OCI-LY1 (cell line): ENCODE data around the gene LRRC1.
"Not testable (repeated sequence)": the region's sequence is repeated elsewhere in the genome, so short reads cannot be mapped to it uniquely, and the experiment has no call there.

Source experiments
- H2AFZ ChIP-seq: fragments of 200-600 bp; sonication (generic), shearing (Covaris generic); 2 replicates; pipeline ENCODE4 v1.6.0; 2014; ENCODE audit warnings: antibody characterized with exemption, mild to moderate bottlenecking, low read length
- H3F3A ChIP-seq: fragments of 200-600 bp; sonication (generic), shearing (Covaris generic); 2 replicates; pipeline ENCODE4 v1.6.0; 2014; ENCODE audit warnings: mild to moderate bottlenecking, antibody characterized with exemption, low read length, moderate library complexity; ENCODE audit not compliant: insufficient read depth
- H3K27ac ChIP-seq: fragments of 200-600 bp; sonication (generic); 2 replicates; pipeline ENCODE4 v1.5.1; 2014; ENCODE audit warnings: low read length, mixed run types, mild to moderate bottlenecking, low read depth; ENCODE audit not compliant: poor library complexity, severe bottlenecking
- H3K27me3 ChIP-seq: fragments of 200-600 bp; sonication (generic); 2 replicates; pipeline ENCODE4 v1.6.0; 2014; ENCODE audit warnings: antibody characterized with exemption, mild to moderate bottlenecking, low read length, moderate library complexity; ENCODE audit not compliant: insufficient read depth
- H3K36me3 ChIP-seq: fragments of 200-600 bp; sonication (generic); 2 replicates; pipeline ENCODE4 v1.6.1; 2014; ENCODE audit warnings: mild to moderate bottlenecking, antibody characterized with exemption, low read length, moderate library complexity, mixed read lengths; ENCODE audit not compliant: insufficient read depth
- H3K4me1 ChIP-seq: fragments of 200-600 bp; sonication (generic); 2 replicates; pipeline ENCODE4 v1.5.1; 2014; ENCODE audit warnings: mild to moderate bottlenecking, low read length, moderate library complexity; ENCODE audit not compliant: insufficient read depth, severe bottlenecking
- H3K4me2 ChIP-seq: fragments of 200-600 bp; sonication (generic), shearing (Covaris generic); 2 replicates; pipeline ENCODE4 v1.6.1; 2014; ENCODE audit warnings: low read length
- H3K4me3 ChIP-seq: fragments of 200-600 bp; sonication (generic); 2 replicates; pipeline ENCODE4 v1.5.1; 2014; ENCODE audit warnings: low read length, low read depth, mild to moderate bottlenecking, mixed read lengths; ENCODE audit not compliant: poor library complexity, severe bottlenecking
- H3K79me2 ChIP-seq: fragments of 200-600 bp; shearing (Covaris generic); 2 replicates; pipeline ENCODE4 v1.6.1; 2016; ENCODE audit warnings: mixed run types, low read length, mixed read lengths; ENCODE audit not compliant: insufficient read depth
- H3K9ac ChIP-seq: fragments of 200-600 bp; sonication (generic), shearing (Covaris generic); 2 replicates; pipeline ENCODE4 v1.6.1; 2014; ENCODE audit warnings: mild to moderate bottlenecking, low read length, mixed read lengths
- H3K9me2 ChIP-seq: fragments of 200-600 bp; sonication (generic), shearing (Covaris generic); 2 replicates; pipeline ENCODE4 v1.6.1; 2014; ENCODE audit warnings: low read depth, mild to moderate bottlenecking, low read length, mixed read lengths
- H3K9me3 ChIP-seq: fragments of 200-600 bp; shearing (Covaris generic); 2 replicates; pipeline ENCODE4 v1.6.1; 2014; ENCODE audit warnings: low read length, mixed read lengths
- H4K20me1 ChIP-seq: fragments of 200-600 bp; sonication (generic), shearing (Covaris generic); 2 replicates; pipeline ENCODE4 v1.6.0; 2016; ENCODE audit warnings: mild to moderate bottlenecking, low read length; ENCODE audit not compliant: insufficient read depth
- CTCF ChIP-seq: fragments of 200-600 bp; sonication (generic), shearing (Covaris generic); IDR thresholded peaks from 2 replicates; pipeline ENCODE4 v1.5.1; 2017; ENCODE audit warnings: mild to moderate bottlenecking, antibody characterized with exemption, low read length, moderate library complexity, mixed read lengths
- EZH2 ChIP-seq: fragments of 200-600 bp; sonication (generic), shearing (Covaris generic); IDR thresholded peaks from 2 replicates; pipeline ENCODE4 v1.8.0; 2017; ENCODE audit warnings: borderline replicate concordance, mixed run types, mild to moderate bottlenecking, antibody characterized with exemption, low read length, moderate library complexity, mixed read lengths

The LRRC1 gene

GRCh38 chr6:53771785-53772624 is 22.8 kb upstream of the LRRC1 start:
- no peaks in the 10 kb centered on the region for H3K27me3 ChIP-seq
- H3K27ac ChIP-seq, result no peak overlapping the region
- no peaks in the 10 kb centered on the region for H3K9me2 ChIP-seq
- no peak overlapping the region for H3K4me2 ChIP-seq
- H2AFZ ChIP-seq, result no peak overlapping the region
- H3F3A ChIP-seq, result no peaks in the 10 kb centered on the region
- H3K9me3 ChIP-seq, result no peaks in the 10 kb centered on the region
- H4K20me1 ChIP-seq, result no peaks in the 10 kb centered on the region
- no peak overlapping the region for H3K4me3 ChIP-seq
- H3K36me3 ChIP-seq, result no peaks in the 10 kb centered on the region
- H3K9ac ChIP-seq, result no peak overlapping the region
- no peak for TF ChIP-seq CTCF
- TF ChIP-seq EZH2, result no peak
- H3K4me1 ChIP-seq, result no peaks in the 10 kb centered on the region
- no peaks in the 10 kb centered on the region for H3K79me2 ChIP-seq

GRCh38 chr6:53773044-53773696 is 21.6 kb upstream of the LRRC1 start:
- Histone ChIP-seq H3K36me3 (no peaks in the 10 kb centered on the region), H3K4me1 (no peaks in the 10 kb centered on the region), H3K4me2 (no peak overlapping the region), H2AFZ (no peak overlapping the region), H3K9me3 (no peaks in the 10 kb centered on the region), H4K20me1 (no peaks in the 10 kb centered on the region), H3K27ac (no peak overlapping the region), H3K27me3 (no peaks in the 10 kb centered on the region), H3K4me3 (no peak overlapping the region), H3F3A (no peaks in the 10 kb centered on the region), H3K9me2 (no peaks in the 10 kb centered on the region), H3K9ac (no peak overlapping the region), H3K79me2 (no peaks in the 10 kb centered on the region)
- TF ChIP-seq EZH2 (no peak), CTCF (no peak)

GRCh38 chr6:53776152-53776551 is 18.7 kb upstream of the LRRC1 start:
- not testable (repeated sequence) for H3K4me2 ChIP-seq, H3F3A ChIP-seq, H3K9ac ChIP-seq, H3K4me1 ChIP-seq, H3K9me3 ChIP-seq, H3K79me2 ChIP-seq, H3K9me2 ChIP-seq, H3K27me3 ChIP-seq, H3K27ac ChIP-seq, H2AFZ ChIP-seq, H4K20me1 ChIP-seq, H3K4me3 ChIP-seq, H3K36me3 ChIP-seq

- not testable (repeated sequence) for H3K4me2 ChIP-seq, H3F3A ChIP-seq, H3K9ac ChIP-seq, H3K4me3 ChIP-seq, H3K27me3 ChIP-seq, H2AFZ ChIP-seq, H3K36me3 ChIP-seq, H3K27ac ChIP-seq, H3K4me1 ChIP-seq, H3K9me2 ChIP-seq, H4K20me1 ChIP-seq, H3K79me2 ChIP-seq
- peaks cover 10% of the 10 kb centered on the region; the same call in 1 of the 2 replicates for H3K9me3 ChIP-seq
Measured at GRCh38 chr6:53784991-53785390, 9.8 kb upstream of the LRRC1 start.
